Right renal pelvis (tissue), 4 donors: ENCODE data around the gene FNDC5. TPM values are rescaled to one million over a fixed set of nuclear protein-coding genes. Genes with fewer than 3 reads are reported as not detected.

Experiments
- DNase-seq, 4 donors: peaks; one replicate each; pipeline ENCODE4 v3.0.0-alpha.2; 2013; ENCODE audit warnings: low read depth in 4 of 4, low spot score in 3 of 4, missing footprints in 1 of 4
- polyA plus RNA-seq, 4 donors: library from polyadenylated mRNA; unstranded; fragments of 120-200 nt; gene quantifications; one replicate each; pipeline ENCODE4 v1.2.1, GENCODE V29; 2013; ENCODE audit not compliant: insufficient read length in 4 of 4

FNDC5 gene
- polyA plus RNA-seq, 4 donors = 45.3 to 60.8 (median 50.7) TPM

GRCh38 chr1:32898056-32898455 lies 27.3 kb upstream of the FNDC5 start:
- DNase-seq = no peak

GRCh38 chr1:32897082-32898049 lies 26.7 kb upstream of the FNDC5 start:
- DNase-seq = no peak

GRCh38 chr1:32896451-32896850 lies 25.7 kb upstream of the FNDC5 start:
- no peak for DNase-seq

- DNase-seq = no peak
Measured at GRCh38 chr1:32895325-32896215, 24.9 kb upstream of the FNDC5 start.

GRCh38 chr1:32894681-32895080 lies 24.0 kb upstream of the FNDC5 start:
- DNase-seq = no peak

- no peak for DNase-seq
Measured at GRCh38 chr1:32894019-32894600, 23.4 kb upstream of the FNDC5 start.

GRCh38 chr1:32893198-32894018 lies 22.7 kb upstream of the FNDC5 start:
- DNase-seq = no peak

- DNase-seq = no peak
Measured at GRCh38 chr1:32892368-32893197, 21.9 kb upstream of the FNDC5 start.

GRCh38 chr1:32891630-32892029 lies 20.9 kb upstream of the FNDC5 start:
- DNase-seq = no peak

- DNase-seq = no peak
Measured at GRCh38 chr1:32891241-32891570, 20.5 kb upstream of the FNDC5 start.

- no peak for DNase-seq
Measured at GRCh38 chr1:32890516-32891240, 20.0 kb upstream of the FNDC5 start.

GRCh38 chr1:32889731-32890278 lies 19.1 kb upstream of the FNDC5 start:
- no peak for DNase-seq

- no peak for DNase-seq
Measured at GRCh38 chr1:32888677-32889420, 18.1 kb upstream of the FNDC5 start.

- DNase-seq = no peak
Measured at GRCh38 chr1:32888134-32888533, 17.4 kb upstream of the FNDC5 start.

GRCh38 chr1:32887623-32888022 lies 16.9 kb upstream of the FNDC5 start:
- DNase-seq = no peak

GRCh38 chr1:32886828-32887414 lies 16.2 kb upstream of the FNDC5 start:
- DNase-seq = no peak
